ENCODE measurements around the gene ZNHIT3. TPM values are rescaled to one million over a fixed set of nuclear protein-coding genes. Genes with fewer than 3 reads are reported as not detected.

ZNHIT3 gene
- total RNA-seq, 1 experiment from 2014 or later: 61.9 TPM

DNA sequence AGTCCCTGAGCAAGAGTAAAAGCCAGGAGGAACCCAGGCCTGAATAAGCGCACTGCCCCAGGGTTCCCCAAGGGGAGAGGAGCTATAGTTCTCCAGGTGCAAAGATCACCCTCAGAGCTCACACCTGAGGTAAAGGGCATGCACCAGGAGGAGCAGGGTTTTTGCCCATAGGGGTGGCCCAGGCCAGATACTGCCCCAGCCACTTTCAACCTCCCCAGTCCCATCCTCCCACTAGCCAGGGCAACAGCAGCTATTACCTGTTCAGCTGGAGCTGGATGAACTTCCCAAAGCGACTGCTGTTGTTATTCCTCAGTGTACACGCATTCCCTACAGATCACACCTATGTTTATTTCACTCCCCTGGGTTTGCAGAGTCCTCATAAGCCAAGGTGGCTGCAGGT, 28.4 kb downstream of the ZNHIT3 start:
- Mint-ChIP-seq H3K9me3 (ENCODE audit: unreplicated experiment) (no peaks in the 10 kb centered on the region), H3K4me1 (ENCODE audit: low read depth, unreplicated experiment) (no peaks in the 10 kb centered on the region), H3K4me3 (ENCODE audit: unreplicated experiment) (no peak overlapping the region), H3K27me3 (ENCODE audit: insufficient read depth, unreplicated experiment) (no peaks in the 10 kb centered on the region), H3K27ac (ENCODE audit: unreplicated experiment) (no peak overlapping the region), H3K36me3 (ENCODE audit: insufficient read depth, unreplicated experiment) (peaks cover 85% of the 10 kb centered on the region)
- H3K9me3 ChIP-seq: no peaks in the 10 kb centered on the region
- H3K4me3 ChIP-seq (ENCODE audit: low read depth, low read length): no peak overlapping the region
- no TSS peak for BruUV-seq (replicated peaks)
- TF ChIP-seq, protein P1, sequence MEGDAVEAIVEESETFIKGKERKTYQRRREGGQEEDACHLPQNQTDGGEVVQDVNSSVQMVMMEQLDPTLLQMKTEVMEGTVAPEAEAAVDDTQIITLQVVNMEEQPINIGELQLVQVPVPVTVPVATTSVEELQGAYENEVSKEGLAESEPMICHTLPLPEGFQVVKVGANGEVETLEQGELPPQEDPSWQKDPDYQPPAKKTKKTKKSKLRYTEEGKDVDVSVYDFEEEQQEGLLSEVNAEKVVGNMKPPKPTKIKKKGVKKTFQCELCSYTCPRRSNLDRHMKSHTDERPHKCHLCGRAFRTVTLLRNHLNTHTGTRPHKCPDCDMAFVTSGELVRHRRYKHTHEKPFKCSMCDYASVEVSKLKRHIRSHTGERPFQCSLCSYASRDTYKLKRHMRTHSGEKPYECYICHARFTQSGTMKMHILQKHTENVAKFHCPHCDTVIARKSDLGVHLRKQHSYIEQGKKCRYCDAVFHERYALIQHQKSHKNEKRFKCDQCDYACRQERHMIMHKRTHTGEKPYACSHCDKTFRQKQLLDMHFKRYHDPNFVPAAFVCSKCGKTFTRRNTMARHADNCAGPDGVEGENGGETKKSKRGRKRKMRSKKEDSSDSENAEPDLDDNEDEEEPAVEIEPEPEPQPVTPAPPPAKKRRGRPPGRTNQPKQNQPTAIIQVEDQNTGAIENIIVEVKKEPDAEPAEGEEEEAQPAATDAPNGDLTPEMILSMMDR (IDR thresholded peaks at IDR 0.05; ENCODE audit: insufficient read depth in 1 of 2, low read depth in 1 of 2, low read length in 1 of 2, severe bottlenecking in 1 of 2, unreplicated experiment in 1 of 2): no peak
- CTCF ChIA-PET: no interaction called here
- intact Hi-C loops (cut with micrococcal nuclease; ENCODE audit: unreplicated experiment): no loop called here
- no peak for DNase-seq
- no peaks in the 10 kb centered on the region for H3K27me3 ChIP-seq (replicated peaks; ENCODE audit: control insufficient read depth, insufficient read depth, low read length)
- POLR2A ChIA-PET: interaction anchor here (0.6 kb wide), 1 partner anchor 15 kb away, joined by 3 read pairs; no protein-coding TSS in a partner anchor
- no peaks in the 10 kb centered on the region for H3K4me1 ChIP-seq
- H3K36me3 ChIP-seq (ENCODE audit: control insufficient read depth, insufficient read depth, low read length): no peaks in the 10 kb centered on the region; the same call in 1 of the 2 replicates

- no peaks in the 10 kb centered on the region; the same call in 1 of the 2 replicates for H3K36me3 ChIP-seq (ENCODE audit: control insufficient read depth, insufficient read depth, low read length)
- Mint-ChIP-seq H3K36me3 (ENCODE audit: insufficient read depth, unreplicated experiment) (peaks cover 85% of the 10 kb centered on the region), H3K9me3 (ENCODE audit: unreplicated experiment) (no peaks in the 10 kb centered on the region), H3K27me3 (ENCODE audit: insufficient read depth, unreplicated experiment) (no peaks in the 10 kb centered on the region), H3K27ac (ENCODE audit: unreplicated experiment) (no peak overlapping the region), H3K4me1 (ENCODE audit: low read depth, unreplicated experiment) (no peaks in the 10 kb centered on the region), H3K4me3 (ENCODE audit: unreplicated experiment) (no peak overlapping the region)
- H3K9me3 ChIP-seq: no peaks in the 10 kb centered on the region
- H3K4me1 ChIP-seq: no peaks in the 10 kb centered on the region
- POLR2A ChIA-PET: interaction anchor here (0.6 kb wide), 1 partner anchor 12 kb away, joined by 3 read pairs; no protein-coding TSS in a partner anchor
- TF ChIP-seq, protein P1 (IDR thresholded peaks at IDR 0.05; ENCODE audit: insufficient read depth in 1 of 2, low read depth in 1 of 2, low read length in 1 of 2, severe bottlenecking in 1 of 2, unreplicated experiment in 1 of 2): no peak
- intact Hi-C loops (cut with micrococcal nuclease; ENCODE audit: unreplicated experiment): no loop called here
- H3K27me3 ChIP-seq (replicated peaks; ENCODE audit: control insufficient read depth, insufficient read depth, low read length): no peaks in the 10 kb centered on the region
- no TSS peak for BruUV-seq (replicated peaks)
- H3K4me3 ChIP-seq (ENCODE audit: low read depth, low read length): no peak overlapping the region
- CTCF ChIA-PET: no interaction called here
- DNase-seq: no peak
Measured at GRCh38 chr17:36515837-36516236, 29.4 kb downstream of the ZNHIT3 start.

- Mint-ChIP-seq H3K4me3 (ENCODE audit: unreplicated experiment) (no peak overlapping the region), H3K27me3 (ENCODE audit: insufficient read depth, unreplicated experiment) (no peaks in the 10 kb centered on the region), H3K36me3 (ENCODE audit: insufficient read depth, unreplicated experiment) (peaks cover 95% of the 10 kb centered on the region), H3K27ac (ENCODE audit: unreplicated experiment) (no peak overlapping the region), H3K9me3 (ENCODE audit: unreplicated experiment) (no peaks in the 10 kb centered on the region), H3K4me1 (ENCODE audit: low read depth, unreplicated experiment) (no peaks in the 10 kb centered on the region)
- Histone ChIP-seq H3K4me3 (ENCODE audit: low read depth, low read length) (no peak overlapping the region), H3K27me3 (replicated peaks; ENCODE audit: control insufficient read depth, insufficient read depth, low read length) (no peaks in the 10 kb centered on the region), H3K36me3 (ENCODE audit: control insufficient read depth, insufficient read depth, low read length) (peaks cover 3% of the 10 kb centered on the region), H3K4me1 (no peaks in the 10 kb centered on the region), H3K9me3 (no peaks in the 10 kb centered on the region)
- ChIA-PET CTCF (no interaction called here), POLR2A (no interaction called here)
- no peak for DNase-seq
- intact Hi-C loops (cut with micrococcal nuclease; ENCODE audit: unreplicated experiment): loop anchor here (10.0 kb wide), 1 partner anchor 928 kb away; no protein-coding TSS in a partner anchor
- TF ChIP-seq, protein P1 (IDR thresholded peaks at IDR 0.05; ENCODE audit: insufficient read depth in 1 of 2, low read depth in 1 of 2, low read length in 1 of 2, severe bottlenecking in 1 of 2, unreplicated experiment in 1 of 2): no peak
- BruUV-seq (replicated peaks): no TSS peak
Measured at GRCh38 chr17:36523113-36523512, 36.6 kb downstream of the ZNHIT3 start.

Measured in Caco-2 (cell line).